Memory B cell (primary cell): Measurements from ENCODE around the gene TMTC1.

Source experiments
- ATAC-seq: fragments of 150-1000 bp; cut with Tn5 transposase; 2 replicates; pipeline ENCODE4 v1.10.0; 2021; ENCODE audit warnings: low read depth, mild to moderate bottlenecking, moderate library complexity
- DNase-seq, 2 donors: peaks; one replicate each; pipeline ENCODE4 v3.0.0; 2022; ENCODE audit warnings: low spot score in 2 of 2
- H3K27ac Mint-ChIP-seq: one replicate; pipeline ENCODE4 v1.8.0; 2022; ENCODE audit warnings: mild to moderate bottlenecking, moderate library complexity, mixed read lengths
- H3K27me3 Mint-ChIP-seq: one replicate; pipeline ENCODE4 v1.8.0; 2022; ENCODE audit warnings: mixed read lengths
- H3K36me3 Mint-ChIP-seq: one replicate; pipeline ENCODE4 v1.8.0; 2022; ENCODE audit warnings: mild to moderate bottlenecking, mixed read lengths
- H3K4me1 Mint-ChIP-seq: one replicate; pipeline ENCODE4 v1.8.0; 2022; ENCODE audit warnings: mixed read lengths
- H3K4me3 Mint-ChIP-seq: one replicate; pipeline ENCODE4 v1.8.0; 2022; ENCODE audit warnings: mild to moderate bottlenecking, moderate library complexity, mixed read lengths
- H3K9me3 Mint-ChIP-seq: one replicate; pipeline ENCODE4 v1.8.0; 2022; ENCODE audit warnings: mixed read lengths

TMTC1 gene

DNA sequence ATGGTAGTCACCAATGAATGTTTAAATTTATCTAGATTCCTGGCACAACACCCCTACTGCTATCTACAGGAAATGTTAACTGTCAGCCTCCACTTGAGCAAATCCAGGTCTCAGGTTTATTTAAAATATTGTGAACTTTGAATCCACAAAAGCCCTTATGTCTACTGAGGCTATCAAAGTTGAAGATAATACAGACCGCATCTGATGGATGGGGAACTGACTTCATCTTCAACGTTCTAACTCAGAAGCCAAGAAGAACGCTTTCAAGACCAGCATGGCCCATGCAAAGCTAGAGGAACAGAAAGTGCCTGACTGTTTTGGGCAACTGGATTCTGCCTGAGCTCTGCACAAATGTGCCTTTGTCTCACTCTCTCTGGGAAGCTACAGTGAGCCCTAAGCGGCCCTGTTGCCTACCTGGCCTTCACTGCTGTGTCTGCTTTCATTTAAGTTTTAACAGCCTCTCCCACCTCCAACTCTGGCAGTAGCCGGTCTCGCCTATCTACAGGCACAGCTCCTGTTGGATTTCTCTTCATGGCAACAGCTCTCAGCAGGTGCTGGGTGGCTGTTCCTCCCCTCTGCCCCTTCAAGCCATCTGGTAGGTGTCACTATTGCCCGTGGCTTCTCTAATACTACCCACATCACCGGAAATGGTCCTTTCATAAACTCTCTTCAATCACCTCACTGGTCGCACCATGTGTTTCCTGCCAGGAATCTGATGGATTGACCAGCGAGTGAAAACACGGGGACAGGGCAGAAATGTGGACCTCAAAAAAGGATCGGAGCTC lies 174.1 kb downstream of the TMTC1 start:
- no peaks in the 10 kb centered on the region for H3K36me3 Mint-ChIP-seq

DNA sequence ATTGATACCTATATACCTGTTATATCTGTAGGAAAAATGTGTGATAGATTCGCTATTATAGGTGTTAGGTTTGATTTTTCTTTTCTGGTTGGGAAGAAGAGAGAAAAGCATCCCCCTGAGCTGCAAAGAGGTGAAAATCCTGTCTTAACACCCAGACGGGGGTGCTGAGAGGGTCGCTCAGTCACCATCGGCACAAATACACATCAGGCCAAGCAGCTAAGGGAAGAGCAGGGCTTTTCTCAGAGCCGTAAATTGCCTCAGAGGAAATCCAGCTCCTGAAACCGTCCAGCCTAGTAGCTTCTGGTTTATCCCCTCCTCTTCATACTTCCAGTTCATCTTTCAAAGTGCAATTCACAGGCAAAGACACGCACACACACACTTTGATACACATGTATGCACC lies 175.2 kb downstream of the TMTC1 start:
- no peak for ATAC-seq
- no peak overlapping the region for H3K4me3 Mint-ChIP-seq
- H3K27me3 Mint-ChIP-seq: no peaks in the 10 kb centered on the region
- no peaks in the 10 kb centered on the region for H3K36me3 Mint-ChIP-seq
- H3K27ac Mint-ChIP-seq: no peak overlapping the region
- no peak for DNase-seq
- no peaks in the 10 kb centered on the region for H3K9me3 Mint-ChIP-seq
- H3K4me1 Mint-ChIP-seq: no peaks in the 10 kb centered on the region

More for the DNA sequence above, 174.1 kb downstream of the TMTC1 start:
- ATAC-seq: no peak
- DNase-seq: no peak
- H3K4me1 Mint-ChIP-seq: no peaks in the 10 kb centered on the region
- H3K27me3 Mint-ChIP-seq: peaks cover 2% of the 10 kb centered on the region
- no peak overlapping the region for H3K4me3 Mint-ChIP-seq
- H3K9me3 Mint-ChIP-seq: no peaks in the 10 kb centered on the region
- no peak overlapping the region for H3K27ac Mint-ChIP-seq

DNA sequence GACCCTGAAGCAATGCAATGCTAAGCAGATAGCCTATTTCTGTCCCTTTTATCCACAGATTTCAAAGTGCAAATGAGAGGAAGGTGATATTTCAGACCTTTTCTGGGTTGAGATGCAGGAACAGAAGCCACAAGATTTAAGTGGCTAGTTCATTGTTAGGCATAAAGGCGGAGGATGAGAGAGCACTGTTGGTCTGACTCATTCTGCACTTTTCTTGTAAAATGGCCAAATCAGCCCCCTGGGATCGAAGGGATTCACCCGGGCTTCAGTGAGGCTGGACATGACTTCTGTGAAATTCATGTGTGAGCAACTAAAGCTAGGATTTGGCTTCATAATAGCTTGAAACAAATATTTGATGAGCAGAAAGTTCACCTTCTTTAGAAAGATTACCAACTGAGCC lies 184.4 kb downstream of the TMTC1 start:
- ATAC-seq (no peak), DNase-seq (no peak)
- H3K27me3 Mint-ChIP-seq: peaks cover 3% of the 10 kb centered on the region
- no peaks in the 10 kb centered on the region for H3K9me3 Mint-ChIP-seq
- H3K36me3 Mint-ChIP-seq: no peaks in the 10 kb centered on the region
- H3K4me3 Mint-ChIP-seq: no peak overlapping the region
- no peak overlapping the region for H3K27ac Mint-ChIP-seq
- H3K4me1 Mint-ChIP-seq: no peaks in the 10 kb centered on the region

DNA sequence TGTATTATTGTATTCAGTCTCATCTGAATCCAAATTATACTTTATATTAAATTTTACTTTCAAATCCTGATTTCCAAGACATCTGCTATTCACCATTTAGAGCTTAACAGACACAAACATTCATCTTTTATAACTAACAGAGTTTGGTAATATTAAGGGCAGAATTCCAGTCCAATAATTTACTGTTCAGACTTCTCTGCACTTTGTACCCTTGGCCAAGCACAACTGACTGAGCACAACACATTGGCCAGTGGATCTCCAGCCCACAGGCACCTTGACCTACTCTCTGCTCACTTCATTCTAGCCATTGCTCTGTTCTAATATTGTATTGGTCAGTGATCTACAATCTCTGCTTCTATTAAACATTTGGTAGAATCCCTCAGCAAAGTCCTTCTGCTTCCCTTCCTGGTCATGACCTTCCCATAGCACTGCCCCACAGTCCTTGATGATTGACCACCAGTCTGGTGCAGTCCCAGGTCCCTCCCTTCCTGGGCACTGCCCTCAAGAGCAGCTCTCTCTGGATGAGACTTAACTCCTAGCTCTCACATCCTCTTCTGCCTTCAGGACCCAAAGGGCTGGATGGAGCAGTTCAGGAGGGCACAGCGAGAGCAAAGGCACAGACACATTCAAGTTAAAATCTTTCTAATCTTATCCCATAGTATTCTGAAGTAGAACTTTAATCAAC lies 188.5 kb downstream of the TMTC1 start:
- DNase-seq (no peak), ATAC-seq (no peak)
- Mint-ChIP-seq H3K4me1 (no peaks in the 10 kb centered on the region), H3K36me3 (no peaks in the 10 kb centered on the region), H3K4me3 (no peak overlapping the region), H3K9me3 (no peaks in the 10 kb centered on the region), H3K27me3 (peaks cover 3% of the 10 kb centered on the region), H3K27ac (no peak overlapping the region)

DNA sequence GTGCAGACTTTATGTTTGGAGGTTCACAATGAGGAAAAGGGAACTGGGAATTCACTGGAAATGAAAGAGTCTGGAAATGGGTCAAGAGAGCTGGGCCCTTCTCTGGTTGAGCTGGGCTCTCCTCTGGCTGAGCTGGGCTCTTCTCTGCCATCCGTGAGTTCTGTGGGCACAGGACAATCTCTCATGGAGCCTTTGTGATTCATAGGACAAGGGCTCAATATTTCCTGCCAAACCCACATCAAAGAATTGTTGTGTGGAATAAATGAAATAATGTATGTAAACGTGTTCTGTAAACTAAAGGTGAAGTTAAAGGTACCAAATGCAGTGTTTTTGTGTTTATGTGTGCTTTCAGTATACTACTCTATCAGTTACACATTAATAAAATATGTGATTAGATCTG lies 190.7 kb downstream of the TMTC1 start:
- Mint-ChIP-seq H3K27ac (no peak overlapping the region), H3K36me3 (no peaks in the 10 kb centered on the region), H3K9me3 (no peaks in the 10 kb centered on the region), H3K4me1 (no peaks in the 10 kb centered on the region), H3K4me3 (no peak overlapping the region), H3K27me3 (peaks cover 6% of the 10 kb centered on the region)
- DNase-seq (no peak), ATAC-seq (no peak)

DNA sequence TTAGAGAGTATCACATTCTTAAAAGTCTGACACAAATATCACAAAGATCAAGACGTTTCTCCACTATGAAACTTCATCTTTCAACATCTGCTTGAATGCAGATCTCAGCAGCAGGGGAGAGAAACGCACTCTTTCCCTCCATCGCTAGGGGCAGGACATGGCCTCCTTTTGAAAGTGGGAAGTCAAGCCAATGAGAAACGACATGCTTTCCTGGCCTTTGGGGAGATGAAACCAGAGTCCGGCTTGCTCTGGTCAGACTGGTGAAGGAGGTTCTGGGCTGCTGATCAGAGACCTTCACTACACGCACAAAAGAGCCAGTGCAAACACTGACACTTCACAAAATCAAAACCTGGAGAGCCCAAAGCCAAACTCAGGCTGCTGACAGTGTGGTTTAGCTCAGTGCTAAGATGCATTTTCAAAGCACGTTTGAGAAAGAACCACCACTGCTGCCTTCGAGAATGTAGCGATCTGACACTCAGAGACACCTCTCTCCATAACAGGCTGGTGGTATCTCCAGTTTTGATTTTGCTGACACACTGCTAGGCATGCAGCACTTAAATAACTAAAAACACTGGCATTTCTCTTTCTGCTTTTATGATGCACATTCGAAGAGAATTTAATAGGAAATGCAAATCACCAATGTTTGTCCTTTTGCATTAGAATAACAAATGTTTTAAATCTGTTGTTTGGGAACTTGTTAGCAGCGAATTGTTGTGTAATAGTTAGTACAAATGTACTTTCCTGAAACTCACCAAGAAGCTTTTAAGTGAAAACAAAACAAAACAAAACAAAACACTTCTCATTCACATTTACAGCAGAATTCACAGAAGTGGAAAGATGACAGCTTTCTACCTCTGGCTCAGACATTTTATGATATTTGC lies 192.4 kb downstream of the TMTC1 start:
- peaks cover 6% of the 10 kb centered on the region for H3K27me3 Mint-ChIP-seq
- ATAC-seq (no peak), DNase-seq (no peak)
- no peaks in the 10 kb centered on the region for H3K9me3 Mint-ChIP-seq
- no peaks in the 10 kb centered on the region for H3K36me3 Mint-ChIP-seq
- H3K4me1 Mint-ChIP-seq: no peaks in the 10 kb centered on the region
- H3K27ac Mint-ChIP-seq: no peak overlapping the region
- no peak overlapping the region for H3K4me3 Mint-ChIP-seq

DNA sequence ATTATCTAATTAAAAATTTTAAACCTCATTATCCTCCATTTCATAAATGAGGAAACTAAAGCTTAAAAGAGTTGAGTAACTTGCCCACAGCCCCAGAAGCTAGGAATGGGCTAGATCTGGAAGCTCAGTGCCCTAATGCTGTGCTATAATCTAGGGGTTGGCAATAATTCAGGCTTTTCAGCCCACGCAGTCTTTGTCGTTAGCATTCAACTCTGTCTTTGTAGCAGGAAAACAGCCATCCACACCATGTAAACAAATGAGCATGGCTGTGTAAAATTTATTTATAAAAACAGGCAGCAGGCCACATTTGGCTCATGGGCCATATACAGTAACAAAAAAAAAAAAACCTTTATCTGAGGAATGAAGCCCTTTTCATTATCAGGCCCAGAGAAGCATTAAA lies 193.9 kb downstream of the TMTC1 start:
- DNase-seq (no peak), ATAC-seq (no peak)
- no peaks in the 10 kb centered on the region for H3K36me3 Mint-ChIP-seq
- no peak overlapping the region for H3K27ac Mint-ChIP-seq
- H3K4me3 Mint-ChIP-seq: no peak overlapping the region
- H3K27me3 Mint-ChIP-seq: peaks cover 5% of the 10 kb centered on the region
- no peaks in the 10 kb centered on the region for H3K4me1 Mint-ChIP-seq
- H3K9me3 Mint-ChIP-seq: no peaks in the 10 kb centered on the region

DNA sequence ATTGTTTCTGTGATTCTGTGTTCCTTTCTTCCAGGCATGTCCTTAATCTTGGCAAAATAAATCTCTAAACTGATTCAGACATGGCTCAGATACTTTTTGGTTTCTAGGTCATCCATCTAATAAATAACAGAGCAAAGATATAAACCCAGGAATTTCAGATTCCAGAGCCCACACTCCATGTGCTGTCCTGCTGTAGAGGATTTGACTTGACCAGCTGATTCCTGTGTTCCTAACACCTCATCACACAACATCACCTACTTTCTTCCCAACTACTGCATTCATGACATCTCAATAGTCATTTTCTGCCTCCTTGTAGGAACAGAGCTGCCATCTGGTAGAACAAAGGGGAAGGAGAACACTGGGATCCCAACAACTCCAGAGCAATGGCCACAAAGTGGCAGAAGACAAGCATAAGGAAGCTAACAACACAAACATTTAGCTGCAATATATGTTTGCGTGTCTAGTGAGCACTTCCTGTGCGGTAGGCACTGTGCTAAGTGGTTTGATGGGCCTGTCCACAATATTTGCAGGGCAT lies 194.4 kb downstream of the TMTC1 start:
- Mint-ChIP-seq H3K27ac (no peak overlapping the region), H3K4me1 (no peaks in the 10 kb centered on the region)

DNA sequence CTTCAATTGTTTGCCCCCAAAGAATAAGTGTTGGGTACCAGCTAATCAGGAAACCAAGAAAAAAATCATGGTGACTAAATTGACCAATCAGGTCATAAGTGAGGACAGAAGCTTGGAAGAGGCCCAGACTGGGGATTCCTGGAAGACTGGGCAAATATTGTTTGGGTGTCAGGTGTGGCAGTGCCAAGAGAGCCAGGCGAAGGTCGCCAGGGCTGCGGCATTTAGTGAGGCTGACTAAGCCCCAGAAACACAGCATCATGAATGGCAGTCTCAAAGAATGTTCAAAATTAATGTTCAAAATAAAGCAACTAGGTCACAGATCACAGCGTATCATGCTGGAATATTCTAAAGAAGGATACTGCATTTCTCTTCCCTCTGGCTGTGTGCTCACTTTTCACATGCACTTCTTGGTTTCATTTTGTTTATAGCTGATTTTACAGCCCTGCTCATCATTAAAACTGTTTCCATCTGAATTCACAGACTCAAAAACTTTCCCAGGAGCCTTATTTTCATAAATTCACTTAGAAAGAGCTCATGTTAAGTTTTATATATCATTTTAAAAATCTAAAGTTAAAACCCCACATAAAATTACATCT lies 201.0 kb downstream of the TMTC1 start:
- ATAC-seq (no peak), DNase-seq (no peak)
- H3K4me3 Mint-ChIP-seq: no peak overlapping the region
- peaks cover 2% of the 10 kb centered on the region for H3K4me1 Mint-ChIP-seq
- peaks cover 1% of the 10 kb centered on the region for H3K27me3 Mint-ChIP-seq
- H3K27ac Mint-ChIP-seq: no peak overlapping the region
- H3K9me3 Mint-ChIP-seq: no peaks in the 10 kb centered on the region
- H3K36me3 Mint-ChIP-seq: no peaks in the 10 kb centered on the region

More for the DNA sequence above, 194.4 kb downstream of the TMTC1 start:
- no peak overlapping the region for H3K4me3 Mint-ChIP-seq
- H3K9me3 Mint-ChIP-seq: no peaks in the 10 kb centered on the region
- DNase-seq (no peak), ATAC-seq (no peak)
- H3K27me3 Mint-ChIP-seq: peaks cover 5% of the 10 kb centered on the region
- H3K36me3 Mint-ChIP-seq: no peaks in the 10 kb centered on the region

DNA sequence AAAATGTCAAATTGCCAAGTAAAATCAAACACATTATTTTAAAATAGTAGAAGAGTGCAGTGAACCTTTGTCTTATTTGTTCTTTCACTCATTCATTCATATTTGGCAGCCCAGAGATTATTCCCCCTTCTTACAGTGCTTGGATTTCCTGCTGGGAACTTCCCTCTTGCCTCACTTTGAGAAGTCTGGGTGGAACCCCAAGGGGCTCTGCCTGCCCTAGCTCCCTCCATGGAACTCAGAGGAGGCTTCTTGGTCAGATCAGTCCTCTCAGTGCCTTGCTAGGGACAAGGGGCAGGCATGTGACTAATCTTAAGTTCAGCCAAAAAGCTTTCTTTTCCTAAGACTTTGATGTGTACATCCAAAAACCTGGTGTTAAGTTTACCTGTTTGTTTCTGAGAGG lies 201.6 kb downstream of the TMTC1 start:
- no peak for DNase-seq
- Mint-ChIP-seq H3K27me3 (peaks cover 1% of the 10 kb centered on the region), H3K9me3 (no peaks in the 10 kb centered on the region), H3K36me3 (no peaks in the 10 kb centered on the region), H3K27ac (no peak overlapping the region), H3K4me1 (peaks cover 2% of the 10 kb centered on the region), H3K4me3 (no peak overlapping the region)
- no peak for ATAC-seq

DNA sequence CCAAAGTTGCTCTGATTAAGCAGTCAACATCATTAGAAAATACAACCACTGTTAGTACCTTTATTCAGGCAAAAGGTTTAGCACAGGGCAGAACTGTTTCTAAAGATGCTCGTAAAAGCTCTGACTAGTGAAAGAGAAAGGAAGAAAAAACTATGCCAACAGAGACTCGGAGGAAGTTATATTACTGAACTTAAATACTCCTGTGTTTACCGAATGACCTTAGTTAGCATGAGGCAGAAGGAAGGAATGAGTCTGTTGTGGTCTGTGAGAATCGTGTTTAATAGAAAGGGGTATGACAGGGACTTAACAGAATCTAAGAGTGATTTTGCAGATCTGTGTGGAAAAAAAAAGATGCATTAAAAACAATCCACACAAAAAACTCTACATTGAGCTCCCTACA lies 202.1 kb downstream of the TMTC1 start:
- Mint-ChIP-seq H3K36me3 (no peaks in the 10 kb centered on the region), H3K4me3 (no peak overlapping the region), H3K9me3 (no peaks in the 10 kb centered on the region), H3K27ac (no peak overlapping the region), H3K4me1 (peaks cover 2% of the 10 kb centered on the region), H3K27me3 (peaks cover 1% of the 10 kb centered on the region)
- no peak for DNase-seq
- no peak for ATAC-seq

DNA sequence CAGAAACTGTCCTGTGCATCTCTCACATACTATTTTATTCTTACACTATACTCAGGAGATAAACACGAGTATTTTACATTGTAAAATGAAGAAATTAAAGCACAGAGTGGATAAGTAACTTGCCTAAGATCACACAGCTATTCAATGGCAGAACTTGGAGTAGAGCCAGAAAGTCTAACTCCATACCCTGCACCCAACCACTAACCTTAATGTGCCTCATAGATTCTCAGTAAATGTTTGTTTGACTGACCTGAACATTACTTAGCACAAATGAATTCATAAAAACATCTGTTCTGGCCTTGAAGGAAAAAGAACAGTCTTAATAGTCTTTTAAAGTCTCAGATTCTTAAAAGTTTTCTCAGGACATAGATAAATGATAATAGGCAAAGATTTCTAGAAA lies 202.8 kb downstream of the TMTC1 start:
- Mint-ChIP-seq H3K4me3 (no peak overlapping the region), H3K27ac (no peak overlapping the region), H3K36me3 (no peaks in the 10 kb centered on the region), H3K4me1 (peaks cover 2% of the 10 kb centered on the region), H3K27me3 (peaks cover 1% of the 10 kb centered on the region), H3K9me3 (no peaks in the 10 kb centered on the region)
- no peak for DNase-seq
- ATAC-seq: no peak

DNA sequence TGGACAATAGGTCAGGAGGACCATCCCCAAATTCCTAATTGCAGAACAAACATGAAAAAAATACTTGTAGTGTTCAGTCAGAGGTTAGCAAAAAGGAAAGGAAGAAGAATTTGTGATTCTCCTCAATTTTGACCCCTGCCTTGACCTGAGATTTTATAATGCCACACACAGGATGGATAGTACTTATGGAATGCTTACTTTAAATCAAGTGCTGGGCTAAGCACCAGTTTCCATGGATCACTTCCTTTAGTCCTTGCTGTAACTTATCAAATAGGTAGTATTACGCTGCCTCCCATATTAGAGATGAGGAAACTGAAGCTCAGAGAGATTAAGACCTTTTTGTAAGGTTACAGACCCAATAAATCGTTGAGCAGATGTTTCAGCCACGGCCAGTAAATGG lies 205.0 kb downstream of the TMTC1 start:
- H3K4me3 Mint-ChIP-seq: no peak overlapping the region
- H3K36me3 Mint-ChIP-seq: no peaks in the 10 kb centered on the region
- DNase-seq: no peak
- H3K27me3 Mint-ChIP-seq: peaks cover 1% of the 10 kb centered on the region
- no peak for ATAC-seq
- no peak overlapping the region for H3K27ac Mint-ChIP-seq
- H3K9me3 Mint-ChIP-seq: no peaks in the 10 kb centered on the region
- peaks cover 2% of the 10 kb centered on the region for H3K4me1 Mint-ChIP-seq

DNA sequence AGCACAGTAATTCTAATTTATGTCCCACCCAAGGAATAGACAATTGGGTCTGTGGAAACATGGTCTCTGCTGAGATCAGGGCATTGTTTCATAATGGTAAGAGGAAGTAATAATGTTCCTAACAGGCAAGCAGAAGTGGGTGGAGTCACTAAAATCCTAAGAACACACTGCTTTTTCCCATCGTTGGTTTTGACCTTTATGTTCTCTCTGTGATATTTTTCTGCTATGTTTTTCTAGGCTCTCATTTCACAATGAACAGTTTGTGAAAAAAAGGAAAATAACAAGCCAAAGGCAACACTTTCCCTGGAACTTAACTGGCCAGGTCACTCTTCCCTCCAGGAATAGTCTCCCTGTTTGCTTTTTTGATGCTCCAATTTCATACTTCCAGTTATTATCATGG lies 205.7 kb downstream of the TMTC1 start:
- Mint-ChIP-seq H3K27ac (no peak overlapping the region), H3K9me3 (no peaks in the 10 kb centered on the region)

More for the DNA sequence above, 205.7 kb downstream of the TMTC1 start:
- DNase-seq (no peak), ATAC-seq (no peak)
- H3K27me3 Mint-ChIP-seq: peaks cover 1% of the 10 kb centered on the region
- no peak overlapping the region for H3K4me3 Mint-ChIP-seq
- peaks cover 2% of the 10 kb centered on the region for H3K4me1 Mint-ChIP-seq
- H3K36me3 Mint-ChIP-seq: no peaks in the 10 kb centered on the region
